Smooth muscle cell (in vitro differentiated cells): Measurements from ENCODE around the gene BCAS4. TPM values are rescaled to one million over a fixed set of nuclear protein-coding genes. Genes with fewer than 3 reads are reported as not detected.

Source experiments
- DNase-seq: peaks from one replicate; lab custom pipeline; 2025; ENCODE audit not compliant: unreplicated experiment; lab: John Stamatoyannopoulos, UW
- H2AFZ ChIP-seq: fragments of 200-600 bp; sonication (generic); 2 replicates; pipeline ENCODE4 v1.6.0; 2016; ENCODE audit warnings: antibody characterized with exemption, low read depth, mild to moderate bottlenecking
- H3F3A ChIP-seq: fragments of 200-600 bp; sonication (generic); 2 replicates; pipeline ENCODE4 v1.6.0; 2017; ENCODE audit warnings: antibody characterized with exemption, low read depth
- H3K27ac ChIP-seq: fragments of 200-600 bp; sonication (generic); 2 replicates; pipeline ENCODE4 v1.5.1; 2016; ENCODE audit warnings: low read depth, mild to moderate bottlenecking
- H3K27me3 ChIP-seq: fragments of 200-600 bp; sonication (generic); 2 replicates; pipeline ENCODE4 v1.6.1; 2016; ENCODE audit warnings: low read depth, mild to moderate bottlenecking
- H3K36me3 ChIP-seq: fragments of 200-600 bp; sonication (generic); 2 replicates; pipeline ENCODE4 v1.5.1; 2016; ENCODE audit warnings: low read depth
- H3K4me1 ChIP-seq: fragments of 200-600 bp; sonication (generic); 2 replicates; pipeline ENCODE4 v1.5.1; 2016; ENCODE audit warnings: low read depth
- H3K4me2 ChIP-seq: fragments of 200-600 bp; sonication (generic); 2 replicates; pipeline ENCODE4 v1.6.0; 2016; ENCODE audit warnings: mild to moderate bottlenecking
- H3K4me3 ChIP-seq: fragments of 200-600 bp; sonication (generic); 2 replicates; pipeline ENCODE4 v1.5.1; 2016; ENCODE audit warnings: mild to moderate bottlenecking
- H3K79me2 ChIP-seq: fragments of 200-600 bp; sonication (generic); 2 replicates; pipeline ENCODE4 v1.6.0; 2016; ENCODE audit warnings: low read depth, mild to moderate bottlenecking
- H3K9ac ChIP-seq: fragments of 200-600 bp; sonication (generic); 2 replicates; pipeline ENCODE4 v1.6.0; 2016; ENCODE audit warnings: low read depth
- H3K9me3 ChIP-seq: fragments of 200-600 bp; sonication (generic); replicated peaks from 2 replicates; pipeline ENCODE4 v1.5.1; 2016; ENCODE audit warnings: low read depth
- H4K20me1 ChIP-seq: fragments of 200-600 bp; sonication (generic); 2 replicates; pipeline ENCODE4 v1.6.0; 2016; ENCODE audit warnings: low read depth
- CTCF ChIP-seq: fragments of 200-600 bp; sonication (generic); IDR thresholded peaks from 2 replicates; pipeline ENCODE4 v1.5.1; 2017; ENCODE audit warnings: borderline replicate concordance, mild to moderate bottlenecking, antibody characterized with exemption; ENCODE audit not compliant: insufficient read depth, poor library complexity, severe bottlenecking
- WGBS: methylation state at CpG from one replicate; pipeline ENCODE4 v1.1.7; 2016; ENCODE audit warnings: low lambda C conversion rate; 5-methylcytosine and 5-hydroxymethylcytosine counted together
- polyA plus RNA-seq: library from polyadenylated mRNA; unstranded; fragments of >200 nt; fragmentation: Nextera tagmentation; extraction: Ambion mirVana; gene quantifications from 2 replicates; pipeline ENCODE4 v1.2.1, GENCODE V29; 2016
- total RNA-seq: library from RNA; depleted of rRNA; stranded (reverse); fragments of >200 nt; gene quantifications from 2 replicates; pipeline ENCODE4 v1.2.3, GENCODE V29; 2014

BCAS4 gene
- total and polyA plus RNA-seq, 2 experiments from 2014 or later, result 5.3 to 14.1 TPM

DNA sequence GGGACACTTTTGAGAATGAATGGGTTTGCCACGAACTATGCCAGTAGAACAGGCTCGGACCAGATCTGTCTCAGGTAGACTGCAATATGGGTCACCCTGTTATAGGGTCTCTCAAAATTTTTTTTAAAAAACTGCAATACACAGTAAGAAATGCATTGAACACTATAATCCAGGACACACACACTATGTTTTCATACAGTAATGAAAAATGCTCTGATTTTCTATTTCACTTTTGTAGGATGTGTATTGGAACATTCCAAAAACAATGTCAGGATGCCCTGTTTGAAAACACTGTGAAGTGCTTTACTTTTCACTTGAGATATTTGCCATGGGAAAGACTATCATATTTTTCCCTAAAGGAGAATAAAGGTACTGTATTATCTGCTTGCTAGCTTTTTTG lies 38.4 kb upstream of the BCAS4 start:
- no peak overlapping the region for H3K27ac ChIP-seq
- 88% methylated on average over 2 of the region's 2 CpGs for WGBS
- no peak for TF ChIP-seq CTCF
- H4K20me1 ChIP-seq, result no peaks in the 10 kb centered on the region
- H3K27me3 ChIP-seq, result no peaks in the 10 kb centered on the region
- H2AFZ ChIP-seq, result no peak overlapping the region
- H3K4me3 ChIP-seq, result no peak overlapping the region
- H3K79me2 ChIP-seq, result no peaks in the 10 kb centered on the region
- H3K4me1 ChIP-seq, result peaks cover 4% of the 10 kb centered on the region
- H3K36me3 ChIP-seq, result no peaks in the 10 kb centered on the region
- no peak overlapping the region for H3K9ac ChIP-seq
- H3K4me2 ChIP-seq, result no peak overlapping the region
- H3K9me3 ChIP-seq, result no peaks in the 10 kb centered on the region
- no peak for DNase-seq
- no peaks in the 10 kb centered on the region for H3F3A ChIP-seq

DNA sequence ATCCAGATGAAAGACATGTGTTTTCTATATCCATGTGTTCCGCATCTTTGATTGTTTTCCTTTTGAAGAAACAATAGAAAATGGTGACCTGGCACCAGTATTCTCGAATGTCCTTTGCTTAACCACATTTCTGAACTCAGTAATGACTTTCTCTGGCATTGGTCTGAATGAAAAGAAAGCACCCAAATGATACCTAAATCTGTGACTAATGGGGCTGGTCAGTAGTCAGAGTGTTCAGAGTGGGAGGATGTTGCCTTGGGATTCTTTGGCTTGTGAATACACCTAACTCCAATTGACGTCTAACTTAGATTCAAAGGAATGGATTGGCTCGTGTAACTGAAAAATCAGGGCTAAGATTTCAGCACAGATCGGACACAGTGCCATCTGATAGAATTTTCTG lies 36.4 kb upstream of the BCAS4 start:
- no peak overlapping the region for H3K27ac ChIP-seq
- no peak for TF ChIP-seq CTCF
- no peak overlapping the region for H3K9ac ChIP-seq
- H3K36me3 ChIP-seq, result no peaks in the 10 kb centered on the region
- WGBS, result 89% methylated on average over 5 of the region's 5 CpGs
- no peaks in the 10 kb centered on the region for H3K27me3 ChIP-seq
- H3K4me3 ChIP-seq, result no peak overlapping the region
- H2AFZ ChIP-seq, result no peak overlapping the region
- peaks cover 8% of the 10 kb centered on the region for H3K4me1 ChIP-seq
- no peak overlapping the region for H3K4me2 ChIP-seq
- no peaks in the 10 kb centered on the region for H4K20me1 ChIP-seq
- no peaks in the 10 kb centered on the region for H3F3A ChIP-seq
- no peaks in the 10 kb centered on the region for H3K79me2 ChIP-seq
- no peak for DNase-seq
- H3K9me3 ChIP-seq, result no peaks in the 10 kb centered on the region

DNA sequence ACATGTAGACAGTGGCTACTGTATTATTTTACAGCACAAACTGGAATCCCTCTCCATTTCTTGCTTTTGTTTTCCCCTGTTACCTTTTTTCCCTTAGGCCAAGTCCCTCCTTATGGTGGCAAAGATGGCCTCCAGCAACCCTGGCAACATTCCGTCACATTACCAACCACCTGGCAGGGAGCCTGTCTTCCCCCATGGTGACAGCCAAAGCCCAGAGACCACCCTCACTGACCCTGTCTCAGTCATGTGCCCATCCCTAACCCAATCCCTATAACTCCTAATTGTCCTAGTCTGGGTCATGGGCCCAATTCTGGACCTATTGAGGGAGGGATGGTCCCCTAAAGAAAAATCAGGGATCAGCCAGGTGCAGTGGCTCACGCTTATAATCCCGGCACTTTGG lies 35.9 kb upstream of the BCAS4 start:
- Histone ChIP-seq H3K4me1 (peaks cover 8% of the 10 kb centered on the region), H3K36me3 (no peaks in the 10 kb centered on the region), H3K4me3 (no peak overlapping the region), H3K9me3 (no peaks in the 10 kb centered on the region), H3K9ac (no peak overlapping the region), H3K4me2 (no peak overlapping the region), H4K20me1 (no peaks in the 10 kb centered on the region), H2AFZ (no peak overlapping the region), H3K27ac (no peak overlapping the region), H3K27me3 (no peaks in the 10 kb centered on the region), H3F3A (no peaks in the 10 kb centered on the region), H3K79me2 (no peaks in the 10 kb centered on the region)
- WGBS, result 96% methylated on average over 3 of the region's 3 CpGs
- no peak for TF ChIP-seq CTCF
- DNase-seq, result no peak

- WGBS, result 96% methylated on average over 5 of the region's 5 CpGs
- no peak for TF ChIP-seq CTCF
- no peak overlapping the region for H2AFZ ChIP-seq
- no peak overlapping the region for H3K4me2 ChIP-seq
- H3K4me3 ChIP-seq, result no peak overlapping the region
- H3K79me2 ChIP-seq, result no peaks in the 10 kb centered on the region
- no peaks in the 10 kb centered on the region for H3K36me3 ChIP-seq
- no peaks in the 10 kb centered on the region for H4K20me1 ChIP-seq
- DNase-seq, result no peak
- no peaks in the 10 kb centered on the region for H3K9me3 ChIP-seq
- no peaks in the 10 kb centered on the region for H3K27me3 ChIP-seq
- H3F3A ChIP-seq, result no peaks in the 10 kb centered on the region
- H3K27ac ChIP-seq, result no peak overlapping the region
- H3K9ac ChIP-seq, result no peak overlapping the region
- peaks cover 8% of the 10 kb centered on the region for H3K4me1 ChIP-seq
Observed at GRCh38 chr20:50759678-50760077, 35.2 kb upstream of the BCAS4 start.
